Skin of body (tissue), 2 donors: ENCODE measurements around the gene LAMA2. TPM values are rescaled to one million over a fixed set of nuclear protein-coding genes. Genes with fewer than 3 reads are reported as not detected.

Experiments
- DNase-seq: peaks from one replicate; lab custom pipeline; 2025; lab: John Stamatoyannopoulos, UW
- total RNA-seq: library from RNA; depleted of rRNA; stranded (reverse); fragments of >200 nt; gene quantifications from one replicate; pipeline ENCODE4 v1.2.3, GENCODE V29; 2014

The LAMA2 gene
- total RNA-seq, 1 donor from 2014 or later, result 87.4 TPM

GRCh38 chr6:128914051-128914450 is 31.1 kb downstream of the LAMA2 start:
- no peak for DNase-seq

DNA sequence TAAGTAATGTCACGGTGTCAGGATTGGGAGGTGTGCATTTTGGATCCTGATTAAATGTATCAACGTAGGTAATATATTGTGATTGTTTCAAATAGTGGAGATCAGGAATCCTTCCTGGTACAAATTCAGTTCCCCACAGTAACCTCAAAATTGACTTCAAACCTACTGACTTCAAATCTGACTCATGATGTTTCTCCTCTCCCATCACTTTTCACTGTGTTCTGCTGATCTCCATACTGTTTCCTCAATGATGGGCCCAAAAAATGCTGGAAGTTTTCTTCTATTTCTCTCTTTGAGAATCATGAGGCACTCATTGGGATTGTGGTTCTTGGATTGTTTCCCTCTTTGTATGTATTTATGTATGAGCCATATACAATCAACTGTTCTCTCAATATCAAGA is 35.9 kb downstream of the LAMA2 start:
- DNase-seq, result no peak

- no peak for DNase-seq
Measured at GRCh38 chr6:128919412-128920180, 36.7 kb downstream of the LAMA2 start.

DNA sequence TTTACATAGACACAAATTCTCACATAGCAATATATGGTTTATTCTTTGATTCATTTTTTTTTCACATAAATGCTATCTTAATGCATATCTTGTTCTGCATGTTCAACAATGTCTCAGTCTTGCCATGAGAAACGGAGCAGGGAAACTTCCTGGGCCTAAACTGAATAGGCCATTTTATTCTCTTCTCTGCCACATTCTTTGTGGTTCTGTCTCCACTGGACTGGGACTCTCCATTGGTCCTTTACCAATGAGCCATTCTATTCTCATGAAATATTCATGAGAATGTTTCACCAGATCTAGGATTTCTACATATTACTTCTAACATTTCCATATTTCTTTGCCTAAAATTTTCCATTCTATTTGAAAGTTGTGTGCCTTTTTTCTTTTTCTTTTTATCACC is 42.8 kb downstream of the LAMA2 start:
- DNase-seq, result no peak

DNA sequence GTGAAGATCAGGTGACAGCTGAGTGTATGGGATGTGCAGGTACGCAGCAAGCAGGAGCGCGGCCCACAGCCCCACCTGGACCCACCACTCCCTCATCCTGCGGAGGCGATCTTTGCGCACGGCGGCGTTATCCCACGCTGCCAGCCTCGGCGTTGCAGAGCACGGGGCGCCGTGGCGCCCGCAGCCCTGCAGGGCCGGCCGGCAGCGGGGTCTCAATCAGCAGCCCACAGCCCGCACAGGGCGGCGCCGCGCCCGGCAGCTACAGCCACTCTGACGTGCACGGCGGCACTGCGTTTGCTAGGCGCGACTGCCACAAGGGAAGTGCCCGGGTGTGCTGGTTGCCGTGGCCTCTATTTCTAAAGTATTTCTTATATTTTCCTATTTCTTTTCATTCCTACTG is 46.9 kb downstream of the LAMA2 start:
- no peak for DNase-seq

DNA sequence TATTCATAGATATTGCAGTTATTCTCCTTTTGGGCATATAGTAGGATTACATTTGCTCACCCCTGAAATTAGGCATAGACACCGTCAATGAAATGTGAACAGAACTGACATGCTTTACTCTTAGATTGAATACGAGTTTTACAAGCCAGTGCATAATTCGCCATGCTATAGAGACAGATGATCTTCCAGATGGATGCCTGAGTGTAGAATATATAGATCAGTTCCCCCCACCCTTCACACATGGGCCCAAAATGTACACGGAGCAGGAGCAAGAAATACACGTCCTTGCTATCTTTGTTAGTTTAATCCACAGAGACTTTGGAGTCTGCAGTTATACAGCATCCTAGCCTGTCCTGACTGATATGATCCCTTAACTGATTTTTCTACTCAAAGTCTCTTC is 47.4 kb downstream of the LAMA2 start:
- DNase-seq, result no peak

GRCh38 chr6:128932061-128932460 is 49.1 kb downstream of the LAMA2 start:
- no peak for DNase-seq

DNA sequence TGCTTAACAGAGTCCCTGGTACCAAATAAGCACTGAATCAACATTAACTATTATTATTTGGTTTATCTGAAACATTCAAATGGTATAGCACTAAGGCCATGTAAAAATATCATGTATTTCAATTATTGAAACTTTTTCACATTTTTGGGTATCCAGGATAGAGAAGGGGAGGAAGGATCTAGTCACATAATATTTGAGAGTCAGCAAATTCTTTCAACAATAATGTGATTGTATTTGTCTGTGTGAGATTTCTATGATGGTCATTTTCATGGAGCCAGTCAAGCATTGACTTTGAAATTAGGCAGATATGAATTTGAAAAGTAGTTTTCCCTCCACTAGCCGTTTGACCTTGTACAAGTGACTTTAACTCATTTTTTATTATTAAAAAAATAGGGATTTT is 67.9 kb downstream of the LAMA2 start:
- DNase-seq, result no peak

GRCh38 chr6:128952902-128953301 is 70.0 kb downstream of the LAMA2 start:
- DNase-seq, result no peak

GRCh38 chr6:128954308-128955043 is 71.5 kb downstream of the LAMA2 start:
- no peak for DNase-seq

GRCh38 chr6:128963561-128963960 is 80.6 kb downstream of the LAMA2 start:
- no peak for DNase-seq

DNA sequence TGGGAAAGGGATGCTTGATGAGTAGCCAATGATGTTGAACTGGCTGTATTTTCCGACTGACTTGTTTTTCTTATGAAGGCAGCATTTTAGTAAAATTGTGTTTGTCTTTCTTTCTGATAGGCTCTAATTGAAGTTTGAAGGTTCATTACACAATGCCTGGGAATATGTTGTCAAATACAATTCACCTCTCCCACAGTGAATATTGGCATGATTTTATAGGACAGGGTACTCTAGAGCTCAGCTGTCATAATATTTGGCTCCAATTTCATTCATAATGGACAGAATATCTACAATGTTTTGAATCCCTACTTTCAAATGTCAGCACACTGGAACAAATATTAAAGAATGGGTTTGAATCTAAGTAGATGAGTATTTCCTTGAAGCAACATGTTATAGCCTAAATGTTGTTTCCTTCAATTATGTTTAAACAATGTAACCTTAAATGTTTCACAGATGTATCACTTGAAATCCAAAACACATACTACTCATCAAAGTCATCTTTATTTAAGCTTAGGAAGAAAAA is 81.4 kb downstream of the LAMA2 start:
- no peak for DNase-seq

DNA sequence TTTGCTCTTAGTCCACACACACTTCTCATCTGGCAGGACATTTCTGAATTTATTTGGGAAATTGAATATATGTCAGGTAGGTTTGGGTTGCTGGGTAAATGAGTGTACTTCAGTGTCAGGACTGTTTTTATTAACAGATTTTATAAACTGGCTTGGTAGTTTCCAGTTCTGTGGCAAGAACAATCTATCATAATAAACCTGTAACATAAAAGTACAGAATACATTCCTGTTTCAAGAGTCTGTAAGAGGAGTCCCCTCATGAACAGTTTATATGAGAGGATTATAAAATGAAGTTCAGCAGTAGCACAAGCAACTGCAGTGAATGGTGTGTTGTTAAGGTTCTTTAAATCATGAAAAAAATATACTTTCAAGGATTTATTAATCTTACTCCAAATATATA is 81.8 kb downstream of the LAMA2 start:
- no peak for DNase-seq

- DNase-seq, result no peak
Measured at GRCh38 chr6:128966934-128967333, 84.0 kb downstream of the LAMA2 start.

DNA sequence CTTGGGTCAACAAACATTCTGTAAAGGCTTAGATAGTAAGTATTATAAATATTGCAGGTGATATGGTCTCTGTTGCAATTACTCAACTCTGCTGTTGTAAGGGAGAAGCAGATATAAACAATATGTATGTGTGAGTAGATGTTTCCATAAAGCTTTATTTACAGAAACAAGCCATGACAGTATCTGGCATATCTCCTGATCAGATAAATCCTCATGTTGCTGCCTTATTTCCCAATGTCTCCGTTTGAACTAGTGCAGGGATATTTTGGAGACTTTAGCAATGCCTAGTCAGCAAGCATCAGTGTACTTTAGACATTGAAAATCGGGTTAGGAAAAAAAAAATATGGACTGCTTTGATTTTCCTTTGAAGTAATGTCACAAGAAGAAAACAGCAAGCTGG is 96.1 kb downstream of the LAMA2 start:
- no peak for DNase-seq

DNA sequence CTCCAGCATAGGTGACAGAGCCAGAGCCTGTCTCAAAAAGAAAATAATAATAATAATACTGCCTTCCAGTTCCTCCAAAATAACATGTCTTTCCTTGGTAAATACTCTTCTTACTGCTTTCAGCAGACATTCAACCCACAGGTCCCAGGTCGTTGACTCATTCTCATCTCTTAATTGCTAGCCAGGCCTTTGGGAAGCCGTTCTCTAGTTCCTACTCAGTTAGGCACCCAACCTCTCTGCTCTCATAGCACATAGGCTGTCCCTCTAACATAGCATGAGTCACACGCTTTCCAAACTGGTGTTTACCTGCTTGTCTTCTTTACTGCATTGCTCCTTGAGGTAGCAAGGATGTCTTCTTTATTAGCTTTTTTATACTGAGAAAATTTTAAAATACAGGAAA is 98.8 kb downstream of the LAMA2 start:
- no peak for DNase-seq

- no peak for DNase-seq
Measured at GRCh38 chr6:128990360-128990759, 107.4 kb downstream of the LAMA2 start.

GRCh38 chr6:128990915-128991314 is 108.0 kb downstream of the LAMA2 start:
- DNase-seq, result no peak

DNA sequence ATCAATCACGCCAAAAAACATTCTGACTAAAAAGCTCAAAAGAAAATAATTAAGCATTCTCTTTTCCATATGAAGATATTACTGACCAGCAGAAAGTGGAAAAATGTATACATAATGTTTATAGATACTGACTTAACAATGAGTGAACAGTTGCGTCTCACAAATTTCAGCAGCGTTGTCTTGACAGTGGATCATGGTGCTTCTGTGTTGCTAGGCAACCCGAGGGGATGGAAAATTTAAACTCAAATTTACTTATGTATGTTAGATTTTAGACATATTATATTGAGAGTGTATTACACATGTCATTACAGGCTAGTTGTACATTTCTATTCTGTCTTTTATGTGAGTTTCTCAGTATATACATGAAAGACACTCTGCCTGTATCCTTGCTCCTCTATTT is 110.2 kb downstream of the LAMA2 start:
- no peak for DNase-seq

- no peak for DNase-seq
Measured at GRCh38 chr6:128997880-128998279, 114.9 kb downstream of the LAMA2 start.

GRCh38 chr6:129006724-129007514 is 124.0 kb downstream of the LAMA2 start:
- no peak for DNase-seq
